GM21367 (cell line): ENCODE results near the gene CACTIN.
"Not testable (repeated sequence)": the region's sequence is repeated elsewhere in the genome, so short reads cannot be mapped to it uniquely, and the experiment has no call there.

Source experiments
- ATAC-seq: cut with Tn5 transposase; IDR thresholded peaks from one replicate; pipeline ENCODE4 v1.9.1; 2021; ENCODE audit not compliant: unreplicated experiment

CACTIN gene

GRCh38 chr19:3591876-3592613 is 34.5 kb downstream of the CACTIN start:
- no peak for ATAC-seq

- no peak for ATAC-seq
Measured at GRCh38 chr19:3590991-3591659, 35.5 kb downstream of the CACTIN start.

- ATAC-seq: no peak
Measured at GRCh38 chr19:3589949-3590348, 36.6 kb downstream of the CACTIN start.

- no peak for ATAC-seq
Measured at GRCh38 chr19:3589439-3589838, 37.2 kb downstream of the CACTIN start.

GRCh38 chr19:3586707-3587346 is 39.8 kb downstream of the CACTIN start:
- no peak for ATAC-seq

GRCh38 chr19:3586127-3586626 is 40.4 kb downstream of the CACTIN start:
- ATAC-seq: no peak

GRCh38 chr19:3585301-3586126 is 41.1 kb downstream of the CACTIN start, which contains the start of gene GIPC3:
Gene GIPC3, plus strand, starts transcription at chr19:3585478. Its CDS starts 120 bp downstream, at chr19:3585598.
- no peak for ATAC-seq

GRCh38 chr19:3584036-3584802 is 42.4 kb downstream of the CACTIN start:
- not testable (repeated sequence) for ATAC-seq

- not testable (repeated sequence) for ATAC-seq
Measured at GRCh38 chr19:3581792-3582191, 44.8 kb downstream of the CACTIN start.

GRCh38 chr19:3580156-3580934 is 46.2 kb downstream of the CACTIN start:
- ATAC-seq: no peak

- no peak for ATAC-seq
Measured at GRCh38 chr19:3578390-3578789, 48.2 kb downstream of the CACTIN start.

GRCh38 chr19:3577723-3578344 is 48.8 kb downstream of the CACTIN start:
- ATAC-seq: no peak

- no peak for ATAC-seq
Measured at GRCh38 chr19:3576696-3577443, 49.7 kb downstream of the CACTIN start.

- no peak for ATAC-seq
Measured at GRCh38 chr19:3575949-3576673, 50.5 kb downstream of the CACTIN start.

GRCh38 chr19:3575260-3575741 is 51.3 kb downstream of the CACTIN start:
- no peak for ATAC-seq

GRCh38 chr19:3573858-3574637 is 52.5 kb downstream of the CACTIN start:
- no peak for ATAC-seq
